Neural progenitor cell (in vitro differentiated cells): Measurements from ENCODE around the gene STXBP4. TPM values are rescaled to one million over a fixed set of nuclear protein-coding genes. Genes with fewer than 3 reads are reported as not detected.

ENCODE experiments used
- DNase-seq: peaks from one replicate; pipeline ENCODE4 v3.0.0-alpha.2; 2016; ENCODE audit warnings: low spot score
- H2AFZ ChIP-seq: fragments of 200-600 bp; sonication (generic); replicated peaks from 2 replicates; pipeline ENCODE4 v1.6.1; 2016; ENCODE audit warnings: antibody characterized with exemption
- H3F3A ChIP-seq: fragments of 200-600 bp; sonication (generic); 2 replicates; pipeline ENCODE4 v1.6.1; 2016; ENCODE audit warnings: antibody characterized with exemption, low read depth
- H3K27ac ChIP-seq: fragments of 200-600 bp; sonication (generic); 2 replicates; pipeline ENCODE4 v1.5.1; 2016; ENCODE audit warnings: mild to moderate bottlenecking
- H3K27me3 ChIP-seq: fragments of 200-600 bp; sonication (generic); 2 replicates; pipeline ENCODE4 v1.6.1; 2016; ENCODE audit warnings: mild to moderate bottlenecking, moderate library complexity
- H3K36me3 ChIP-seq: fragments of 200-600 bp; sonication (generic); 2 replicates; pipeline ENCODE4 v1.5.1; 2016
- H3K4me1 ChIP-seq: fragments of 200-600 bp; sonication (generic); 2 replicates; pipeline ENCODE4 v1.6.1; 2016; ENCODE audit warnings: mixed run types
- H3K4me2 ChIP-seq: fragments of 200-600 bp; sonication (generic); 2 replicates; pipeline ENCODE4 v1.6.1; 2016
- H3K4me3 ChIP-seq: fragments of 200-600 bp; sonication (generic); 2 replicates; pipeline ENCODE4 v1.5.1; 2016
- H3K79me2 ChIP-seq: fragments of 200-600 bp; sonication (generic); 2 replicates; pipeline ENCODE4 v1.6.1; 2016; ENCODE audit warnings: low read depth
- H3K9ac ChIP-seq: fragments of 200-600 bp; sonication (generic); 2 replicates; pipeline ENCODE4 v1.6.1; 2016
- H3K9me3 ChIP-seq: fragments of 200-600 bp; sonication (generic); 2 replicates; pipeline ENCODE4 v1.5.1; 2016; ENCODE audit warnings: low read depth
- H4K20me1 ChIP-seq: fragments of 200-600 bp; sonication (generic); 2 replicates; pipeline ENCODE4 v1.6.1; 2016; ENCODE audit warnings: low read depth
- H3K27ac Mint-ChIP-seq: 3 replicates; pipeline ENCODE4 v1.8.0; 2021; ENCODE audit warnings: mixed read lengths
- H3K27me3 Mint-ChIP-seq: 2 replicates; pipeline ENCODE4 v1.8.0; 2022; ENCODE audit warnings: low read depth, mild to moderate bottlenecking, inconsistent platforms, moderate library complexity, mixed read lengths; ENCODE audit not compliant: insufficient read depth
- H3K36me3 Mint-ChIP-seq: 3 replicates; pipeline ENCODE4 v1.8.0; 2021; ENCODE audit warnings: mixed read lengths
- H3K4me1 Mint-ChIP-seq: 3 replicates; pipeline ENCODE4 v1.8.0; 2021; ENCODE audit warnings: mixed read lengths
- H3K4me3 Mint-ChIP-seq: 3 replicates; pipeline ENCODE4 v1.8.0; 2021; ENCODE audit warnings: mild to moderate bottlenecking, moderate library complexity, mixed read lengths
- H3K9me3 Mint-ChIP-seq: 3 replicates; pipeline ENCODE4 v1.8.0; 2020; ENCODE audit warnings: mixed read lengths
- EZH2 ChIP-seq: fragments of 200-600 bp; sonication (generic); IDR thresholded peaks from 2 replicates; pipeline ENCODE4 v1.6.1; 2017; ENCODE audit warnings: antibody characterized with exemption, mild to moderate bottlenecking, moderate library complexity
- EZH2phosphoT487 ChIP-seq: fragments of 200-600 bp; sonication (generic); IDR thresholded peaks from 2 replicates; pipeline ENCODE4 v1.6.1; 2017; ENCODE audit warnings: antibody characterized with exemption
- total RNA-seq: library from RNA; depleted of rRNA; stranded (reverse); fragments of >200 nt; gene quantifications from 2 replicates; pipeline ENCODE4 v1.2.3, GENCODE V29; 2015; ENCODE audit warnings: low replicate concordance
- TF ChIP-seq, protein P1 (sequence below): fragments of 200-600 bp; sonication (generic); IDR thresholded peaks from 2 replicates; pipeline ENCODE4 v1.5.1; 2017; ENCODE audit warnings: antibody characterized with exemption, mild to moderate bottlenecking

Gene STXBP4
- total RNA-seq, 1 donor from 2014 or later = 111 TPM

DNA sequence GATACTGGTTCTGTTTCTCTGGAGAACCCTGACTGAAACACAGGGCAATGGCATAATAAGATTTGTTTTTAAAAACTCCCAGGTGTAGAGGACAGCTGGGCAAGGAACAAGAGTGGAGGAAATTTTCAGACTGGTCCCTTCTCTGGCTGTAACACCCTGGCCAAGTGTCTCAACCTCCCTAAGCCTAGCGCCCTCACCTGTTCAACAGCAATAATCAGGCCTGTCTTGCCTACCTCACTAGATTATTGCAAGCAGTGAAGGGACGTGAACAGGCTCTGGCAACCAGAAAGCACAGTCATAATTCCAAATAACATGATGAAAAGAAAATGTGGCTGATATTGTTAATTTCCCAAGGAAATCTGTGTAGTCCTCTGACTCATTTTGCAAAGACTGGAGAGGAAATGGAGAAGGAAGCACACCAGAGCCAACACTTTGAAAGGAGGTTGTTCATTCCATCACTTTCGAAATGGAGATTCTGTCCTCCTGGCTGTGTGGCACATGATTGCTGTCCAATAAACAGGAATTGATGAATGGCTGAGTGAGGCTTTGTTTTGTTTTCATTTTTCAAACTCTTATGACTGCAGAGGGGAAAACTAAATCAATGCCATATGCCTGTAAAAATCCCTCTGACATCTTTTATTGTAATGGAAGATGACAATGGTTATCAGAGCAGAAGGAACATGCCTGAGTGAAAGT lies 208.7 kb downstream of the STXBP4 start:
- TF ChIP-seq, protein P1, sequence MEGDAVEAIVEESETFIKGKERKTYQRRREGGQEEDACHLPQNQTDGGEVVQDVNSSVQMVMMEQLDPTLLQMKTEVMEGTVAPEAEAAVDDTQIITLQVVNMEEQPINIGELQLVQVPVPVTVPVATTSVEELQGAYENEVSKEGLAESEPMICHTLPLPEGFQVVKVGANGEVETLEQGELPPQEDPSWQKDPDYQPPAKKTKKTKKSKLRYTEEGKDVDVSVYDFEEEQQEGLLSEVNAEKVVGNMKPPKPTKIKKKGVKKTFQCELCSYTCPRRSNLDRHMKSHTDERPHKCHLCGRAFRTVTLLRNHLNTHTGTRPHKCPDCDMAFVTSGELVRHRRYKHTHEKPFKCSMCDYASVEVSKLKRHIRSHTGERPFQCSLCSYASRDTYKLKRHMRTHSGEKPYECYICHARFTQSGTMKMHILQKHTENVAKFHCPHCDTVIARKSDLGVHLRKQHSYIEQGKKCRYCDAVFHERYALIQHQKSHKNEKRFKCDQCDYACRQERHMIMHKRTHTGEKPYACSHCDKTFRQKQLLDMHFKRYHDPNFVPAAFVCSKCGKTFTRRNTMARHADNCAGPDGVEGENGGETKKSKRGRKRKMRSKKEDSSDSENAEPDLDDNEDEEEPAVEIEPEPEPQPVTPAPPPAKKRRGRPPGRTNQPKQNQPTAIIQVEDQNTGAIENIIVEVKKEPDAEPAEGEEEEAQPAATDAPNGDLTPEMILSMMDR = peak; percentile 37
- TF ChIP-seq EZH2phosphoT487 = no peak
- H3K4me3 ChIP-seq = no peak overlapping the region
- no peak overlapping the region for H3K27ac Mint-ChIP-seq
- peaks cover 12% of the 10 kb centered on the region for H3K9me3 Mint-ChIP-seq
- H3K36me3 ChIP-seq = no peaks in the 10 kb centered on the region
- no peaks in the 10 kb centered on the region for H3K4me1 Mint-ChIP-seq
- no peak overlapping the region for H3K4me2 ChIP-seq
- H3K79me2 ChIP-seq = no peaks in the 10 kb centered on the region
- peak; percentile 37 for DNase-seq
- no peaks in the 10 kb centered on the region for H3K27me3 ChIP-seq
- no peaks in the 10 kb centered on the region for H4K20me1 ChIP-seq
- H2AFZ ChIP-seq = no peak overlapping the region
- H3K27ac ChIP-seq = no peak overlapping the region
- no peaks in the 10 kb centered on the region for H3K27me3 Mint-ChIP-seq
- H3K4me3 Mint-ChIP-seq = no peak overlapping the region
- no peaks in the 10 kb centered on the region for H3K9me3 ChIP-seq
- H3F3A ChIP-seq = no peaks in the 10 kb centered on the region
- no peaks in the 10 kb centered on the region for H3K4me1 ChIP-seq
- peaks cover 6% of the 10 kb centered on the region for H3K36me3 Mint-ChIP-seq
- no peak overlapping the region for H3K9ac ChIP-seq

GRCh38 chr17:55177855-55178217 lies 209.3 kb downstream of the STXBP4 start:
- H3K4me3 Mint-ChIP-seq = no peak overlapping the region
- Histone ChIP-seq H4K20me1 (no peaks in the 10 kb centered on the region), H3K27me3 (no peaks in the 10 kb centered on the region), H3K4me1 (no peaks in the 10 kb centered on the region), H3K4me2 (no peak overlapping the region), H3F3A (no peaks in the 10 kb centered on the region), H3K4me3 (no peak overlapping the region), H3K9me3 (no peaks in the 10 kb centered on the region), H3K36me3 (no peaks in the 10 kb centered on the region), H3K9ac (no peak overlapping the region), H2AFZ (no peak overlapping the region), H3K79me2 (no peaks in the 10 kb centered on the region), H3K27ac (no peak overlapping the region)
- peaks cover 12% of the 10 kb centered on the region for H3K9me3 Mint-ChIP-seq
- TF ChIP-seq, protein P1 = no peak
- TF ChIP-seq EZH2 (no peak), EZH2phosphoT487 (no peak)
- no peak for DNase-seq
- no peaks in the 10 kb centered on the region for H3K27me3 Mint-ChIP-seq
- no peak overlapping the region for H3K27ac Mint-ChIP-seq
- peaks cover 6% of the 10 kb centered on the region for H3K36me3 Mint-ChIP-seq
- no peaks in the 10 kb centered on the region for H3K4me1 Mint-ChIP-seq

DNA sequence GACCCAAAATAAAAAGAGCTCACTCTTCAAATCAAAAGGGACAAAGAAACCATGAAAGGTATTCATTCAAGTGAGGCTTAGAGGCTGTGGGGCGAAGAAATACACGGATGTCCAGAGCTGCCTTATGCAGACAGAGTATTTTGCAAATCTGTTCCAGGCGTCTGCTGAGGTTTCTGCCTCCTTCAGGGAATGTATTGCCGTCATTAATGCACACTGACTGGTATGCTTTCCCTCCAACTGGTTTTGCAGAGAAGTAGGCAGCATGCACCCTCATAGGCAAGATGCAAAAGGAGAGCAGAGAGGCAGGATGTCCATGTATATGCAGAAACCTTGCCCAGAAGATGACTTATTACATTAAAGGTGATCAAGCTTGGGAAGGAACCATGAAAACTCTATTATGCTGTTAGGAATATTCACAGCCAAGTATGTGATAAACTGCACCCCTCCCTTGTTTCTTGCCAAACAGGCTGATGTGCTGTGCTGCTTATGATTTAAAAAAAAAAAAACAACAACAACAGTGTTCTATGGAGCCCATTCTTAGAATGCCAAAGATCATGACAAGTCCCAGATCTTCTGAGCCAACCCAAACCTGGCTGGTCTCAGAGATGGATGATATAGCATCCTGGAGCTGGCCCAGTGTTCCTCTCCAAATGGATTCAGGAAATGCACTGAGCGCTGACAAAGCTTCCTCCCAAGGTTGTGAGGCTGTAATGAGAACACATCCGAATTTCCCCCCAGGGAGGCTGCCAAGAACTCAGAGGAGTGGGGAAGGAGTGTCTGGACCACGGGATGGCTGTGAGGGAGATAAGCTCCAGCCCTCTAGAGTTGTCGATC lies 218.6 kb downstream of the STXBP4 start:
- Mint-ChIP-seq H3K27me3 (no peaks in the 10 kb centered on the region), H3K4me3 (no peak overlapping the region), H3K4me1 (no peaks in the 10 kb centered on the region), H3K9me3 (no peaks in the 10 kb centered on the region), H3K36me3 (no peaks in the 10 kb centered on the region), H3K27ac (no peak overlapping the region)
- no peaks in the 10 kb centered on the region for H3K27me3 ChIP-seq
- H3K36me3 ChIP-seq = no peaks in the 10 kb centered on the region
- no peak overlapping the region for H3K27ac ChIP-seq
- no peaks in the 10 kb centered on the region for H3K9me3 ChIP-seq
- no peak overlapping the region for H3K4me3 ChIP-seq
- TF ChIP-seq, protein P1 = no peak
- TF ChIP-seq EZH2phosphoT487 = no peak
- no peak for TF ChIP-seq EZH2
- no peak overlapping the region for H3K9ac ChIP-seq
- H4K20me1 ChIP-seq = no peaks in the 10 kb centered on the region
- H3K4me2 ChIP-seq = no peak overlapping the region
- no peak overlapping the region for H2AFZ ChIP-seq
- H3K4me1 ChIP-seq = no peaks in the 10 kb centered on the region
- no peaks in the 10 kb centered on the region for H3K79me2 ChIP-seq
- peak; percentile 3 for DNase-seq
- H3F3A ChIP-seq = no peaks in the 10 kb centered on the region
